Esophagus (tissue), 2 donors: ENCODE data around the gene TGFBR3L. TPM values are rescaled to one million over a fixed set of nuclear protein-coding genes. Genes with fewer than 3 reads are reported as not detected.
"Not testable (repeated sequence)": the region's sequence is repeated elsewhere in the genome, so short reads cannot be mapped to it uniquely, and the experiment has no call there.

Source experiments
- H3K27ac ChIP-seq, 2 donors: one replicate each; pipeline ENCODE4 v1.5.1; 2013; ENCODE audit warnings: low read depth in 2 of 2, mild to moderate bottlenecking in 2 of 2, inconsistent platforms in 1 of 2, low read length in 1 of 2, moderate library complexity in 1 of 2
- H3K27me3 ChIP-seq, 2 donors: one replicate each; pipeline ENCODE4 v1.6.1; 2013; ENCODE audit warnings: low read length in 2 of 2, control low read depth in 1 of 2, mild to moderate bottlenecking in 1 of 2; ENCODE audit not compliant: insufficient read depth in 2 of 2, control insufficient read depth in 1 of 2
- H3K36me3 ChIP-seq, 2 donors: one replicate each; pipeline ENCODE4 v1.6.1; 2013; ENCODE audit warnings: low read length in 1 of 2; ENCODE audit not compliant: control insufficient read depth in 2 of 2, insufficient read depth in 2 of 2
- H3K4me1 ChIP-seq, 2 donors: one replicate each; pipeline ENCODE4 v1.6.1; 2013; ENCODE audit warnings: low read length in 1 of 2; ENCODE audit not compliant: control insufficient read depth in 2 of 2, insufficient read depth in 2 of 2
- H3K4me3 ChIP-seq, 2 donors: one replicate each; pipeline ENCODE4 v1.5.1; 2013; ENCODE audit warnings: low read length in 2 of 2, mild to moderate bottlenecking in 2 of 2, low read depth in 1 of 2, moderate library complexity in 1 of 2
- H3K9me3 ChIP-seq, 2 donors: one replicate each; pipeline ENCODE4 v1.6.1; 2013; ENCODE audit warnings: mild to moderate bottlenecking in 2 of 2, low read depth in 1 of 2, low read length in 1 of 2, moderate library complexity in 1 of 2; ENCODE audit not compliant: control insufficient read depth in 2 of 2, insufficient read depth in 1 of 2
- WGBS, 2 donors: extraction: QIAGEN DNeasy Blood & Tissue Kit; methylation state at CpG; one replicate each; pipeline ENCODE4 v1.1.7; 2013; 5-methylcytosine and 5-hydroxymethylcytosine counted together
- polyA plus RNA-seq, 2 donors: library from polyadenylated mRNA; stranded (reverse); fragments of 200-250 nt; gene quantifications; one replicate each; pipeline ENCODE4 v1.2.3, GENCODE V29; 2013
- donor health status: healthy with polysubstance abuse.
- donor health status: Bipolar disorder and iron deficiency.

Gene TGFBR3L
- polyA plus RNA-seq, 2 donors = 0.08 TPM; not detected in 1

- Histone ChIP-seq H3K27ac (peak within 1 kb of the TSS; percentile 93), H3K4me3 (peak within 1 kb of the TSS; percentile 52 to 70), H3K4me1 (peaks cover 0 to 5% of the 10 kb centered on the region in 2 donors), H3K9me3 (no peaks in the 10 kb centered on the region), H3K27me3 (no peaks in the 10 kb centered on the region), H3K36me3 (peaks cover 0 to 10% of the 10 kb centered on the region in 2 donors)
- 0 to 1% methylated on average over 56 of the region's 56 CpGs for WGBS, 2 donors
These were observed 29.0 kb downstream of the TGFBR3L start, which contains the start of gene TIMM44 for GRCh38 chr19:7943444-7944176. TIMM44 (minus strand) TSS chr19:7943666; CDS start chr19:7943651, 15 bp downstream.

- H3K27ac ChIP-seq = peak overlapping the region; percentile 89 to 93
- whole genome bisulfite sequencing, 2 donors = 27% methylated on average over 18 of the region's 18 CpGs
- no peaks in the 10 kb centered on the region for H3K9me3 ChIP-seq
- peaks cover 0 to 10% of the 10 kb centered on the region in 2 donors for H3K36me3 ChIP-seq
- H3K4me1 ChIP-seq = peaks cover 0 to 5% of the 10 kb centered on the region in 2 donors
- no peaks in the 10 kb centered on the region for H3K27me3 ChIP-seq
- peak overlapping the region; percentile 48 to 51 for H3K4me3 ChIP-seq
These were observed 29.6 kb downstream of the TGFBR3L start for GRCh38 chr19:7944177-7944761.

- Histone ChIP-seq H3K27ac (no peak overlapping the region), H3K27me3 (no peaks in the 10 kb centered on the region), H3K9me3 (no peaks in the 10 kb centered on the region), H3K4me3 (no peak overlapping the region), H3K36me3 (no peaks in the 10 kb centered on the region), H3K4me1 (no peaks in the 10 kb centered on the region)
- WGBS, 2 donors = 85 to 89% methylated on average over 4 of the region's 4 CpGs
These were observed 33.3 kb downstream of the TGFBR3L start for GRCh38 chr19:7947939-7948338.

GRCh38 chr19:7953060-7953459 lies 38.4 kb downstream of the TGFBR3L start:
- no peak overlapping the region for H3K27ac ChIP-seq
- no peaks in the 10 kb centered on the region for H3K4me1 ChIP-seq
- no peaks in the 10 kb centered on the region for H3K9me3 ChIP-seq
- 21 to 31% methylated on average over 3 of the region's 3 CpGs for WGBS, 2 donors
- no peaks in the 10 kb centered on the region for H3K27me3 ChIP-seq
- H3K4me3 ChIP-seq = no peak overlapping the region
- peaks cover 0 to 3% of the 10 kb centered on the region in 2 donors for H3K36me3 ChIP-seq

DNA sequence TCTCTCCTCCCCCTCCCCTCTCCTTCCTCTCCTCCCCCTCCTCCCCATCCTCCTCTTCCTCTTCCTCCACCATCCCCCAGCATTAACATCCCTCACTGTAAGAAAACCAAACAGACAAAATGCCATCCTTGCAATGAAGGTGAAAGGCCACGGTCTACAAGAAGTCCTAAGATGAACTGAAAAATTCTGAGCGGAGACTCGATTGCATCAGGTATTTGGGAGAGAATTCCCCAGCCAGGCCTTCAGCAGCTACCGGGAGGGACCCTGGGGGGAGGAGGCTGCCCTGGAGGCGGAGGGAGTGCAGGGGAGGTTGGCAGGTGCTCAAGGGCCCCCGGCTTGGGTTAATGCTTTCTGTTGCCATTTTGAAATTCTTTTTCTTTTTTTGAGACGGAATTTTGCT lies 38.9 kb downstream of the TGFBR3L start:
- WGBS, 2 donors = 78 to 87% methylated on average over 7 of the region's 7 CpGs
- no peak overlapping the region for H3K4me3 ChIP-seq
- no peaks in the 10 kb centered on the region for H3K27me3 ChIP-seq

GRCh38 chr19:7955696-7956095 lies 41.1 kb downstream of the TGFBR3L start:
- H3K9me3 ChIP-seq = no peaks in the 10 kb centered on the region
- H3K4me3 ChIP-seq = no peak overlapping the region
- H3K27ac ChIP-seq = no peak overlapping the region
- no peaks in the 10 kb centered on the region for H3K27me3 ChIP-seq
- peaks cover 0 to 7% of the 10 kb centered on the region in 2 donors for H3K36me3 ChIP-seq
- WGBS, 2 donors = 84 to 88% methylated on average over 11 of the region's 11 CpGs
- no peaks in the 10 kb centered on the region for H3K4me1 ChIP-seq

More for the DNA sequence above, 38.9 kb downstream of the TGFBR3L start:
- H3K4me1 ChIP-seq = no peaks in the 10 kb centered on the region
- H3K9me3 ChIP-seq = no peaks in the 10 kb centered on the region
- H3K27ac ChIP-seq = no peak overlapping the region
- H3K36me3 ChIP-seq = peaks cover 0 to 7% of the 10 kb centered on the region in 2 donors

- Histone ChIP-seq H3K4me3 (no peak overlapping the region), H3K4me1 (no peaks in the 10 kb centered on the region), H3K36me3 (peaks cover 0 to 22% of the 10 kb centered on the region in 2 donors), H3K27ac (no peak overlapping the region), H3K27me3 (no peaks in the 10 kb centered on the region), H3K9me3 (no peaks in the 10 kb centered on the region)
- WGBS, 2 donors = 61 to 64% methylated on average over 6 of the region's 6 CpGs
These were observed 44.6 kb downstream of the TGFBR3L start for GRCh38 chr19:7959211-7959610.

DNA sequence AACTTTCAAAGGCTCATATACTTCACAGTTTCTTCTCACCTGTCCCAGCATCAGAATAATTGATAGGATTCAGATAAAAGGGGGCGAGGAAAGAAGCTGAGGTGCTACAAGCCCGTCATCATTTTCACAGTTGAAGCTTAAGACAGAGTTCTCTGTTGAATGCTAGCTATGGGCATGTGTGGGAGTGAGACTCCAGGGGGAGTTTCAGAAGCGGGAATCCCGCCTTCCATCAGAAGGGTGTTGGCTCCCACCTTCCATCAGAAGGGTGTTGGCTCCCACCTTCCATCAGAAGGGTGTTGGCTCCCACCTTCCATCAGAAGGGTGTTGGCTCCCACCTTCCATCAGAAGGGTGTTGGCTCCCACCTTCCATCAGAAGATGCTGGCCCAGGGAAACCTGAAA lies 46.5 kb downstream of the TGFBR3L start:
- H3K27ac ChIP-seq, H3K4me3 ChIP-seq, H3K4me1 ChIP-seq, H3K9me3 ChIP-seq, H3K27me3 ChIP-seq: not testable (repeated sequence)
- WGBS, 2 donors = 89 to 96% methylated on average over 4 of the region's 4 CpGs
- peaks cover 3 to 22% of the 10 kb centered on the region in 2 donors for H3K36me3 ChIP-seq

- Histone ChIP-seq H3K4me3 (no peak overlapping the region), H3K9me3 (no peaks in the 10 kb centered on the region), H3K27me3 (no peaks in the 10 kb centered on the region), H3K27ac (no peak overlapping the region), H3K4me1 (no peaks in the 10 kb centered on the region), H3K36me3 (peaks cover 5 to 31% of the 10 kb centered on the region in 2 donors)
- WGBS, 2 donors = 75 to 79% methylated on average over 13 of the region's 13 CpGs
These were observed 47.4 kb downstream of the TGFBR3L start for GRCh38 chr19:7961920-7962626.
